Activated T-cell treated with anti-CD3 and anti-CD28 coated beads for 24 hours (primary cell): ENCODE measurements around the gene TF.
"Not testable (repeated sequence)": the region's sequence is repeated elsewhere in the genome, so short reads cannot be mapped to it uniquely, and the experiment has no call there.

ENCODE experiments used
- DNase-seq: peaks from one replicate; pipeline ENCODE4 v3.0.0-alpha.2; 2020; ENCODE audit warnings: low read depth

The TF gene

DNA sequence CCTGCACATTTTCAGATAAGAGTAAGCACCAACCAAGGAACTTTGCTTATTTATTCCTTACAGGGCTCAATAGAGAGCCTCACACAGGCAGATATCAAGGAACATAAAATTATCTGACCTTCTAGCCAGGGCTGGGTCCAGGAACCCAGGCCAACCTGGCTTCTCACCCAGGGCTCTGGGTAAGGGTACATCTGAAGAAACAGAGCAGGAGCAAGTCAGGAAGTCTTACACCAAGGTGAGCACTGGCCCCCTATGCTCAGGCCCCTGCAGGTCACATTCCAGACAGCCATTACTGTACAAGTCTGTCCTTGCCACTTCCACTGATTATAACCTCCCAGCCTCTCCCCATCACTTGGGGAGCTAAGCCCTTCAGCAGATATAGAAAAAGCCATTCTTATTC is 19.1 kb downstream of the TF start:
- DNase-seq, result no peak

DNA sequence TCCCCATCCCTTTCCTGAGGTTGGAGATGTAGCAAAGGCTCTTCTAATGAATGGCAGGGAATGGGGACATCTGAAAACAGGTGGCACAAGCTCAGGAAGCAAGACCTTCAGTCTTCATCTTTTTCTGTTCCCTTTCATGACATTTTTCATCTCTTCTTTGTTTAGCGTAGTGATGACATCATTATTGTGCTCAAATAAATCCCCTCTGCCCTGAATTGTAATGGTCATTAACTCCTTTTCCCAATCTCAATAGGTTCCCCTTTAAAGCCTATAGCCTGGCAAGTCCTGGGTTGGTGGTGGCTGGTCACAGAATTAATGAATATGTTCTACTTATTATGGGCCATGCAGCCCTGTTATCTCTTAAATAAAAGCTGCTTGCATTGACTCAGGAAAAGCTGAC is 21.4 kb downstream of the TF start:
- no peak for DNase-seq

DNA sequence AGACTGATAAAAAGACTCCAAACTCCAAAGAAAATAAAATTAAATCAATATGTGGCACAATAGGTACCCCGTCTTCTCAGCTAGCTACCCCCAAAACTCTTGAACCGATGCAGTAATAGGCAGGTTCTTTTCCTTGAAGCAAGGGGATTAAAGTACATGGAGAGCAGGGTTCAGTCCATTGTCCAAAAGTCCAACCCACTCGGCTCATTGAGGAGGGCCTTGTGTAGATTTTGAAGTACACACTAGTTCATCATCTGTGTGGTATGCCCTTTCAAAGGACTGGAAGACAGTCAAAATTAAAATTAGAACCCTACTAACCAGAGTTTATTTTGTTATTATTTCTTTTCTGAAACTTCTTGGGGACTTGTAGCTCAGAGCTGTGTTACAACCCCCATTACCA is 23.3 kb downstream of the TF start:
- DNase-seq, result no peak

DNA sequence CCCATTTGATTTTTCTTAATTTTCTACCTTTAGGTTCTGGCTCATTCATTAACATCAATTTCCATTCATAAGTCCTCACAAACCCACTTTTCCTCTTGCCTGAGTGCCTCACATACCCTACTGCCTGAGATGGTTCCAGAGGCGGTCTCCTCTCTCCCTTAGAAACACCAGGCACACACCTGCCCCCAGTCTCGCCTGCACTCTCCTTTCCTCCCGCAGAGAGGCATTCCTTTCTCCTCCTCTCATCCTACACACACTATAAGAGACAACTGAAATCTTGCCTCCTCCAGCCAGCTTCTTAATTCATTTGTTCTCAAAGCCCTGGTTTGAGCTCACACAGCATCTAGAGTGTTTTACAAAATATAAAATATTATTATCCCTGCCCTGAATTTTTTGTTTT is 27.5 kb downstream of the TF start:
- DNase-seq, result no peak

DNA sequence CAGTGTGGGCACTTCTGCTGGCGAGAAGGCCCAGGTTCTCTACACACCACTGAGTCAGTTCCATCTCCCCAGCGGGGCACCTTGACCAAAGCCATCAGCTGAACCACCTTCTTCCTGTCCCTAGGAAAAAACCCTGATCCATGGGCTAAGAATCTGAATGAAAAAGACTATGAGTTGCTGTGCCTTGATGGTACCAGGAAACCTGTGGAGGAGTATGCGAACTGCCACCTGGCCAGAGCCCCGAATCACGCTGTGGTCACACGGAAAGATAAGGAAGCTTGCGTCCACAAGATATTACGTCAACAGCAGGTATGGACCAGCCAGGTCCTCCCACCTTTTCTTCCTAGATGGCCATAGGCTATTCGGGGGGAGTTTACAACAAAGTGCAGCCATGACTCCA is 29.1 kb downstream of the TF start:
- no peak for DNase-seq

DNA sequence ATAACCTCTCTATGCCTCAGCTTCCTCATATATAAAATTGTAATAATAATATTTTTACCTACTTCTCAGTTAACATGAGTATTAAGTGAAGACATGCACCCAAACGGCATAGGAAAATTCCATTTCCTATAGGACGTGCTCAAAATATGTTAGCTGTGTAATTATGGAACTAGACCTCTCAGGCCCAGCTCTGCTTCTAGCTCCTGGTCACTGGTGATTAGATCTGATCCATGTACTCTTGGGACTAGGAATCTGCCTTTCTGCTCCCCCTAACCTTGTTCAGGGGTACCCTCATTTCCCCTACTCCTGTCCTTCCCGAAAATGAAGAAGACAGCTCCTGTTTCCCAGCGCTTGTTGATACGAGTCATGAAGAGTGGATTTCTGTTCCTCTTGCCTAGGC is 29.6 kb downstream of the TF start:
- DNase-seq, result no peak

DNA sequence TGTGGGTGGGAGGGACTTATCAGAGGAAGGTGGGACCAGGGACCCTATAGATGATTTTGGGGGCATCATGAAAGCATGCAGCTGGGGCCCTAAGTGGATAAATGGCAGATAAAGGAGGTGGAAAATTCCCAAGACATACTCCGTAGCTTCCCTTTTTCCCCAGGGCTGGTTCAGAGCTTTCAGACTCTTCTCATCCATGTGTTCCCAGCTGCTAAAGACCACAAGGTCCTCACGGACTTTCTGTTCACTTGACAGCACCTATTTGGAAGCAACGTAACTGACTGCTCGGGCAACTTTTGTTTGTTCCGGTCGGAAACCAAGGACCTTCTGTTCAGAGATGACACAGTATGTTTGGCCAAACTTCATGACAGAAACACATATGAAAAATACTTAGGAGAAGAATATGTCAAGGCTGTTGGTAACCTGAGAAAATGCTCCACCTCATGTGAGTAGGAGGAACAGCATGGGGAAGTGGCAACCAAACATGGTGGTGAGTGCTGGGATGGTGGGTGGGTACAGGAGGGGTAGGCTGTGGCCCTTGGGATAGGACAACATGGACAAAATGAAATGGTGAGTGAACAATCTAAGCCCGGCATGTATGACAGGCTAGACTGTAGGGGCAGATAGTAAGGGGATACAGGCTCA is 30.7 kb downstream of the TF start:
- DNase-seq, result no peak

DNA sequence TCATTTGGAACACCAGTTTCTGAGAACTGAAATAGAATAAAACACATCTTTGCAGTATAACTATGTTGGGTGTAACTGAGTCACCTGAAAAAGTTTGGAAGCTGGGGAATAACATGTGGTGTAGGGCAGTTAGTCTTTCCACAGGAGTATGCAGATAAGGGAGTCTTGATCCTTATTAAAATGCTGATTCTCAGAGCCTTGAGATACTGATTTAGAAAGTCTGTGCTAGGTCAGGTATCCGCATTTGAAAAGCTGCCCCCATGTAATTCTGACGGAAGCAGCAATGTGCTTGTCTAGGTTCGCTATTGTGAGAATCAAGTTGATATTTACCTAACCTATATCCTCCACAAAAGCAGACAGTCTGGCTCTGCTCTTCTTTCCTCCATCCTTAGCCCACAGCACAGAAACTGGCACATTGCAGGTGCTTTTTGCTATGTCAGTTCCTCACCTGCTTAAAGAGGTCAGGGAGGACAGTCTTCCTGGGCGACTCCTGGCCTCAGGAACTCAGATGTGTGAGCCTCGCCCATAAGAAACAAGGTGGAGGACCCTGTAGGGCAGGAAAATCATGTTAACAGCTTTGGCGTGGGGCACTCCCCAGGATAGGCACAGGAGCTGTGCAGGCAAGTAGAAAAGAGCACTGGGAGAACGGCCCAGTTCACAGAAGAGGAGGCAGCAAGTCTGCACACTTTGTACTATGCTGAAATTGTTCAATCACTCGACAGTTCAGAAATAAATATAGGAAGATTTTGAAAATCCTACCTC is 31.8 kb downstream of the TF start:
- no peak for DNase-seq

DNA sequence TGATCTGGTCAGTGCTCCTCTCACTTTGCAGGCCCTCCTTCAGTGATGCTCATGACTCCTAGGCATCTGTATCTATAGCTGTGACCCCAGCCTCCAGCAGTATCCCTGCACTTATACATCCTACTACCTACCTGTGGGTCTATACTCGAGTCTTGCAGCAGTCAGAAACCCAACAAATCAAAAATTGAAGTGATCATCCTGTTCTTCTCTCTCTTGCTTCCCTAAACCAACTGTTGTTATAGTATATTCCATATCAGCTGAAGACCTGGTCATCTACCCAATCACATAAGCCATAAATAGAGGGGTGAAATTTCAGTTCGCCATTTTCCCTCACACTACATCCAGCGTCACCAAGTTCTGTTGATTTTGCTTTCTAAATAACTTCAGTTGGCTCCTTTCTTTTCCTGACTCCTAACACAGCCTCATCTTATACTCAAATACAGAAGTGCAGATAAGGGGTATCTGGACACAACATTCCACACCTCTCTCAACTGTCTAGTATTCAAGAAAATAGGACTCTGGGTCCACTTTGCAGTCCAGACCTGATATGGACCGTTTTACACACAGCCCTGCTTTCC is 33.5 kb downstream of the TF start:
- no peak for DNase-seq

DNA sequence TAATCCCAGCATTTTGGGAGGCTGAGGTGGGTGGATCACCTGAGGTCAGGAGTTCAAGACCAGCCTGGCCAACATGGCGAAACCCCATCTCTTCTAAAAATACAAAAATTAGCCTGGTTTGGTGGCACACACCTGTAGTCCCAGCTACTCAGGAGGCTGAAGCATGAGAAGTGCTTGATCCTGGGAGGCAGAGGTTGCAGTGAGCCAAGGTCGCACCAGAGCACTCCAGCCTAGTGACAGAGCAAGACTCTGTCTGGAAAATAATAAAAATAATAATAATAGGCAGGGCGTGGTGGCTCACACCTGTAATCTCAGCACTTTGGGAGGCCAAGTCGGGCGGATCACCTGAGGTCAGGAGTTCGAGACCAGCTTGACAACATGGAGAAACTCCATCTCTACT is 34.6 kb downstream of the TF start:
- not testable (repeated sequence) for DNase-seq

DNA sequence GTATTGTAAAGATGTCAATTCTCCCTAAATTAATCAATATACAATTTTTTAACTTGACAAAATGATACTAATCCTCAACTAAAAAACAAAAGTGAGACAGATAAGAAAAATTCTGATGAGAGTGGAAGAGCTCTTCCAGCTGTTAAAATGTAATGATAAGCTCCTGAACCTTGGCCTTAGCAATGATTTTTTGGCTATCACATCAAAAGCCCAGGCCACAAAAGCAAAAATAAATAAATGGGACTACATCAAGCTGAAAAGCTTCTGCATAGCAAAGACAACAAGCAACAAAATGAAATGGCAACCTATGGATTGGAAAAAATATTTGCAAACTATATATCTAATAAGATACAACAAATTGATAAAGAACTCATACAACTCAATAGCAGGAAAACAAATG is 35.4 kb downstream of the TF start:
- DNase-seq, result no peak

DNA sequence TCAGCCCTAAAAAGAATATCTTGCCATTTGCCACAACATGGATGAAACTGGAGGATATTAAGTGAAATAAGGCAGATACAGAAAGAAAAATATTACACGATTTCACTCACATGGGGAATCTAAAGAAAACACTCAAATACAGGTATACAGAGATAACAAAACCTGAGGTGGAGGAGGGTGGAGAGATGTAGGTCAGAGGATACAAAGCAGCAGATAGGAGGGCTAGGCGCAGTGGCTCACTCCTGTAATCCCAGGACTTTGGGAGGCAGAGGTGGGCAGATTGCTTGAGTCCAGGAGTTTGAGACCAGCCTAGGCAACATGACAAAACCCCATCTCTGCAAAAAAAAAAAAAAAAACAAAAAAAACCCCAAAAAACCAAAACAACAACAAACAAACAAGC is 36.3 kb downstream of the TF start:
- DNase-seq, result no peak

DNA sequence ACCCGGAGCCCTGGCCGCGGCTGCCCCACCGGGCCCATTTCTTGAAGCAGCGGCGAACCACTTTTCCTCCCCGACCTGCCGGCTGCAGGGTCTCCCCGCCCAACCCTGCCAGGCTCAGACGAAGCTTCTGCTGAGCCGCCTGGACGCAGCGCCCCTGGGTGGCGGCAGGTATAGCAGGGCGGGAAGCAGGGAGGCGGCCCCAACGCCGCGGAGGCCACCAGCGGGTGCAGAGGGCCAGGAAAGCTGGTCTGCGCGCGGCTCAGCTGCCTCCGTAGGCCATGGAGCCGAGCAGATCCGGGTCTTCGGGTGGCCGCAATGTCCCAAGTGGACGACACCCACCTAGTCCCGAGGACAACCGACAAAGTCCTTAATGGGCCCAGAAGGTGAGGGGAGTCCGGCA is 37.6 kb downstream of the TF start:
- no peak for DNase-seq

DNA sequence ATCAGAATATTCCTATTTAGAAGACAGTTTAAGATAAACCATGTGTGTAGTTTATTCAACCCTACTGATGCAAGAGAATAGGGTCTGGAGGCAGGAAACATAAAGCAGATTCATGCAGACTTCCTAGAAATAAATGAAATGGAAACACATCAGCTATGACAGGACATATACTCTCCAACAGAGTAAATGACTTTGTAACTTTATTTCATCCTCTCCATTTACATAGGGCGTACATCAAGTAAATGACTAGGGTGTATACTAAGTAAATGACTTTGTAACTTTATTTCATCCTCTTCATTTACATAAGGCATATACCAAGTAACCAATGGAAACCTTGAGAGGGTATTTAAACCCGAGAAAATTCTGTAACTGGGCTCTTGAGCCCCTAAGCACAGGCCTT is 41.8 kb downstream of the TF start:
- no peak for DNase-seq

DNA sequence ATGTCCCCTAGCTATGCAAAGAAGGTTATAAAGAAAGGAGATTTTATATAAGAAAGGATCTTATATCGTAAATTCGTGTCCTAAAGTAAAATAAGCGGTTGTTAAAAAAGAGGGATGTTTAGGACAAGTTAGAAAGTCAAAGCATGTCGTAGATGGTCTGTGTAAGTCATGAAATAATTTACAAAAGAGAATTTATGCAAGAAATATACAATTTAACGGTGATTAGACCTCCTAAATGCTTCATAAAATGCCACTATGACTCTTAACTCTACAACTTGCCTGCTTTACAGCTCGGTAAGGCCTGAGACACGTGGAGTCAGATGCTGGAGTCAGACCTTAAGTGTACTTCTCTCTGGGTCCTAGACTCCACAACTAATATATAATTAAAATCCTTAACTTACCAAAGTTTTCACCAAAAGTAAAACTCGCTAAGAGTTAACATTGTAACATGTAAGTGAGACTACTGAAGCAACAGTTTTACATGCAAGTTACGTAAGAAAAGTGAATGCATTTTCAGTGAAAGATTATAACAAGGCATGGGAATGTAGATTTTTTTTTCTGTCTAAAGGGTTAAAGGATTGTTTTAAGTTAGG is 46.1 kb downstream of the TF start:
- no peak for DNase-seq

DNA sequence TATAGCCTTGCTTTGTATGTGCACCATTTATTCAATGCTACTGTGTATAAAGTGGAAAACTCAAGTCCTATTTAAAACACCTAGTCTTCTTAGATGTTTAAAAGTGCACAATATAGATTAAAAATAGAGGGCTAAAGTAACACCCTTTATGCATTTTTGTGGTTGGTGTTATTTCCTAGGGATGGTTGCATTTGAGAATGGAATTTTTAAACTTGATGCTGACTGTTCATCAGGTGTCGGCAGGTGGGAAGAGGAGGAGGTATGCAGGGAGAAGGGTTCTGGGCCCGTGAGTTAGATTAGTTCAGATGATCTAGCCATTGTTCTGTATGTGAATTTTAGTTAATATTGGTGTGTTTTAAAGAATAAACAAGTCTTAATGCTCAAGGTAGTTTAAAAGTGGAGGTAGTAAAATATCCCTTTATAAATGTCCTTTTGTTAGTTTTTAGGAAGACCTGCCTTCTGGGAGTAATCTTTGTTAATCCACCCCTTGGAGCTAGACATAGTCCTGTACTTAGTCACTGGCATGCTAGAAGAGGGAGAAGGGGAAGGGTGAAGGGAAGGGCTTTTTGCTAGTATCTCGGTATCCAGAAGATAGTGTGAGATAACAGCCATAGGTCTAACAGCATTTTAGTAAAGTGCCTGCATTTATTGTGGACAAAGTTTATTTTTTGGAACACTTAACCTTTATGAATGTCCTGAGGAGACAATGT is 51.4 kb downstream of the TF start:
- no peak for DNase-seq

DNA sequence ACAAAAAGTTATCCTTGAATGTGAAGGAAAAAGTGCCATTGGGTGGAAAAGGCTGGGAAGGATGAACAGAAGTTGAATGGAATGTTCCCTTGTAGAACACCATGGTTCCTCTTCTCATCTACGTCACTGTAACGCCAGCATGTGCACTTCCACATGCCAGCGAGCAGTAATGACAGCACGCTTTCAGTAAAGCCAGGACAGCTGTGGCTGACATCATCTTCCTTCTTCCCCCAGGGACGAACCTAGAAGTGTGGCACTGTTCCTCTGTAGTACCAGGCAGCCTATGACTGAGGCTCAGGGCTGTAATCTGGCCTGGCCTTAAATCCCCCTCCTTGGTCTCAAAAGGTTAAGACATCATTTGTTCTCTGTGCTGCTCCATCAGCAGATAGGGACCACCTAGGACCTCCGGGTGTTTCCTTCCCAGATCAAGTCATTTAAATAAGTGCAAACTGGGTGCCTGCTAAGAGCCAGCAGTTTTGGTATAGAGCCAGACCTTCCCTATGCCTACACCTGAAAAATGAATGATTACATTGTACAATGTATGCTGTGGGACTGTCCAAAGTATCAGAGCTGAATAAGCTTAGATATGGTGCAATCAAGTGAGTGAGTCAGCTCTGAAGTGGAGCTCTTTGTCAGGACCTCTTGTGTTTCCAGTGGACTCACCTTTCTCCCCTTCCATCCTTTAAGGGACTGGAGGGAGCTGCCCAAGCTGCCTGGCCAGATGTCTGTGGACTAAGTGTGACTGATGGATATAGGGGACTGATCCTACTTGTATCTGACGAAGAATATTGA is 53.8 kb downstream of the TF start:
- no peak for DNase-seq

DNA sequence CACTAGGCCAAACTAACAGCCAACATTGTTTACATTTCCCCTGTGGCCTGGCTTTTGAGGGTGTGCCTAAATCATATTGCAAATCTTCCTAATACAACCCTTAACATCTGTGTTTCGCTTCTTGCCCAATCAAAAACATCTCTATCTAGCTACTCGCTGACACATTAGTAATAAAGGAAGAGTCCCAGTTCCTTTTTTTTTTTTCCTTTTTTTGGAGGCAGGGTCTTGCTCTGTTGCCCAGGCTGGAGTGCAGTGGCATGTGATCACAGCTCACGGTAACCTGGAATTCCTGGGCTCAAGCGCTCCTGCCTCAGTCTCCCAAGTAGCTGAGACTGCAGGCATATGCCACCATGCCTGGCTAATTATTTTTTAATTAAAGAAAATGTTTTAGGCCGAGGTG is 57.3 kb downstream of the TF start:
- DNase-seq, result no peak

DNA sequence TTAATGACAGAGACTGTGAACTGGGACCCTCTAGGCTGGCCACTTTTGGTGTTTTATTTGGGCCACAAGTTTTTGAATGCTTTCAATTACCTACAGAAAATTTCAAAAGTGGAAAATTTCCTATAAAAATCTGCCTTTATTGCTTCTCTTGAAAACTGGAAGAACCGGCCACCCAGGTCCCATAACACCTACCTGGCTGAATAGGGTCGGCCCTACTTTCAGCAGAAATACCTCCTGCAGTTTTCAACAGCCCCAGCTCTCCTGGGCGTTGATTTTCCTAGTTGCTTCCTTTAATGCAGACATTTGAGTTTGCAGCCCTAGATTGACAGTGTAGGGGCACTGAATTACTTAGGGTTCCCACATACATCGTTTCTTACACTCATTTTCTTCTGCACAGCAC is 58.7 kb downstream of the TF start:
- no peak for DNase-seq

DNA sequence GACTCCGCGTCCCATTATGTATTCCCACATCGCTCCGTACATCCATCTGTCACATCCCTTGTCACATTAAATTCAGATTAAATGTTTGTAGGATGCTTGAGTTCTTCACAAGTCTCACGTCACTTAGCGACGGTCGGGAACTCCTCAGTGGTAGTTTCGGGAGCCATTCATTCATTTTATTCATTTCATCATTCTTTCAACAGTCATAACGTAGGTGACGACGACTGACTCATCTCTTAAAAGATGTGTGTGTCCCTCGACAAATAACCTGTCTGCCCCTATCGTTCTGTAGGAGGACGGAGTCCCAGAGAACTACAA is 59.1 kb downstream of the TF start:
- DNase-seq, result no peak

DNA sequence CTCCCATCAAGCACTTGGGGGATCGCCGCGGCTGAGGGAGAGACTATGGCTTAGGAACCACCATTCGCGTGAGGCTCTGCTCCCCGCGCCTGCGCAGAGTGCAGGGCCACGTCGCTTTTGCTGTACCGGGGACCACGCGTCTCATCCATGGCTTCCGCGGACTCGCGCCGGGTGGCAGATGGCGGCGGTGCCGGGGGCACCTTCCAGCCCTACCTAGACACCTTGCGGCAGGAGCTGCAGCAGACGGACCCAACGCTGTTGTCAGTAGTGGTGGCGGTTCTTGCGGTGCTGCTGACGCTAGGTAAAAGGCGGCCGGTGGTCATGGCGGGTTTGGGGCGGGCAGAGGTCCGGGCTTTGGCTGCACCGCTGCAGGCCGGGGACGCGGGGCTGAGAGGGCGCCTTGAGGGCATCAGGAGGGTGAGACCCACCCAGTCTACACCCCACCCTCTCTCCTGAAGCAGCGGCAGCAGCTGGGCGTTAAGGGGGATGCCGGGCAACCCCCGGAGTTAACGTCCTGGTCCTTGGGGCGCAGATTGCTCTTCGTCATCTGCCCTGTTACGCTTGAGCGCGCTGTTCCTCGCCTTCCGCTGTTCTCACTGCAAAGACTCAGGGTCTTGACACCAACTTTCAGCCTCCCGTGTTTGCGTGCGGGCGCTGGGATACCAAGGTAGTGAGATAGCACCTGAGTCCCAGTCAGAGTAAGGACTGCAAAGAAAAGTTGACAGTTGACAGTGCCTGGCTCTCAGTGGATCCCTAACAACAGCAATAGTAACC is 59.7 kb downstream of the TF start, which contains the start of gene SRPRB:
SRPRB (plus strand) TSS at position 114 of the 774 bp plus-strand sequence; CDS start at position 148, 34 bp downstream.
- peak; percentile 95 for DNase-seq
